Trophoblast cell (in vitro differentiated cells and primary cell): ENCODE results near the gene SLC44A2.

Source experiments
- DNase-seq, 2 donors: peaks; one replicate each; pipeline ENCODE4 v3.0.0-alpha.2; 2016
- H2AFZ ChIP-seq: 2 replicates; pipeline ENCODE4 v1.6.1; 2013; ENCODE audit warnings: low read length, moderate library complexity, mild to moderate bottlenecking; ENCODE audit not compliant: insufficient read depth, poor library complexity
- H2AK5ac ChIP-seq: 2 replicates; pipeline ENCODE4 v1.6.1; 2013; ENCODE audit warnings: mild to moderate bottlenecking, low read length
- H2BK120ac ChIP-seq: 2 replicates; pipeline ENCODE4 v1.6.1; 2013; ENCODE audit warnings: low read length, mild to moderate bottlenecking, moderate library complexity; ENCODE audit not compliant: insufficient read depth, poor library complexity
- H2BK12ac ChIP-seq: 2 replicates; pipeline ENCODE4 v1.6.1; 2013; ENCODE audit warnings: mild to moderate bottlenecking, low read length, moderate library complexity
- H2BK5ac ChIP-seq: 2 replicates; pipeline ENCODE4 v1.6.1; 2013; ENCODE audit warnings: low read length, low read depth, moderate library complexity, mild to moderate bottlenecking; ENCODE audit not compliant: poor library complexity
- H3K14ac ChIP-seq: 2 replicates; pipeline ENCODE4 v1.6.1; 2013; ENCODE audit warnings: mild to moderate bottlenecking, low read length
- H3K18ac ChIP-seq: 2 replicates; pipeline ENCODE4 v1.6.1; 2013; ENCODE audit warnings: mild to moderate bottlenecking, low read length
- H3K23ac ChIP-seq: 2 replicates; pipeline ENCODE4 v1.6.1; 2013; ENCODE audit warnings: low read length
- H3K27ac ChIP-seq: 2 replicates; pipeline ENCODE4 v1.5.1; 2013; ENCODE audit warnings: low read depth, mild to moderate bottlenecking, inconsistent platforms, low read length, moderate library complexity
- H3K27me3 ChIP-seq: 2 replicates; pipeline ENCODE4 v1.6.1; 2013; ENCODE audit warnings: inconsistent platforms, mild to moderate bottlenecking, low read length, moderate library complexity; ENCODE audit not compliant: insufficient read depth
- H3K36me3 ChIP-seq, 2 experiments: 1 replicate in 1 of 2; 2 replicates in 1 of 2; pipeline ENCODE4 v1.6.1; 2013; ENCODE audit warnings: low read length in 2 of 2, mild to moderate bottlenecking in 2 of 2, moderate library complexity in 1 of 2; ENCODE audit not compliant: insufficient read depth in 2 of 2, control insufficient read depth in 1 of 2
- H3K4ac ChIP-seq: 2 replicates; pipeline ENCODE4 v1.6.1; 2013; ENCODE audit warnings: low read depth, mild to moderate bottlenecking, low read length, moderate library complexity
- H3K4me1 ChIP-seq, 2 experiments: 1 replicate in 1 of 2; 2 replicates in 1 of 2; pipeline ENCODE4 v1.6.1; 2013; ENCODE audit warnings: low read length in 2 of 2, mild to moderate bottlenecking in 2 of 2, moderate library complexity in 1 of 2; ENCODE audit not compliant: insufficient read depth in 2 of 2, control insufficient read depth in 1 of 2
- H3K4me2 ChIP-seq: 2 replicates; pipeline ENCODE4 v1.6.1; 2013; ENCODE audit warnings: inconsistent platforms, mild to moderate bottlenecking, low read length, moderate library complexity
- H3K4me3 ChIP-seq: 2 replicates; pipeline ENCODE4 v1.5.1; 2013; ENCODE audit warnings: mild to moderate bottlenecking, low read depth, low read length, inconsistent platforms
- H3K79me1 ChIP-seq: one replicate; pipeline ENCODE4 v1.6.1; 2013; ENCODE audit warnings: low read length
- H3K79me2 ChIP-seq: 2 replicates; pipeline ENCODE4 v1.6.1; 2013; ENCODE audit warnings: low read length, mild to moderate bottlenecking; ENCODE audit not compliant: control insufficient read depth, insufficient read depth, poor library complexity
- H3K9ac ChIP-seq: 2 replicates; pipeline ENCODE4 v1.6.1; 2013; ENCODE audit warnings: mild to moderate bottlenecking, low read length
- H3K9me3 ChIP-seq: 2 replicates; pipeline ENCODE4 v1.6.1; 2013; ENCODE audit warnings: low read depth, mild to moderate bottlenecking, control low read depth, inconsistent platforms, low read length; ENCODE audit not compliant: insufficient read depth
- H4K12ac ChIP-seq: 2 replicates; pipeline ENCODE4 v1.6.1; 2013; ENCODE audit warnings: low read depth, mild to moderate bottlenecking, low read length, moderate library complexity
- H4K8ac ChIP-seq: 2 replicates; pipeline ENCODE4 v1.6.1; 2013; ENCODE audit warnings: low read depth, mild to moderate bottlenecking, low read length, moderate library complexity
- H4K91ac ChIP-seq: one replicate; pipeline ENCODE4 v1.6.1; 2013; ENCODE audit warnings: low read depth, mild to moderate bottlenecking, low read length, moderate library complexity
- WGBS: extraction: QIAGEN DNeasy Blood & Tissue Kit; methylation state at CpG from one replicate; pipeline ENCODE4 v1.1.7; 2013; ENCODE audit warnings: missing lambda C conversion rate; ENCODE audit not compliant: insufficient read length, insufficient coverage; ENCODE audit errors: extremely low coverage; 5-methylcytosine and 5-hydroxymethylcytosine counted together

The SLC44A2 gene

DNA sequence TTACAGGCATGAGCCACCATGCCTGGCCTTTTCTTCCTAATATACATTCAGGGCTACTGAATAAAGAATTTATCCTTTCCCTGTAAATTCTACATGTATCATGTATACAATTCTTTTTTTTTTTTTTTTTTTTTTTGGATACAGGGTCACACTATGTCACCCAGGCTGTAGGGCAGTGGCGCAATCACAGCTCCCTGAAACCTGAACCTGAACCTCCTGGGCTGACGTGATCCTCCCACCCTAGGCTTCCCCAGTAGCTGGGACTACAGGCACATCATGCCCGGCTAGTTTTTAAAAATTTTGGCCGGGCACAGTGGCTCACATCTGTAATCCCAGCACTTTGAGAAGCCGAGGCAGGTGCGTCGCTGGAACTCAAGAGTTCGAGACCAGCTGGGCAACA lies 6.5 kb upstream of the SLC44A2 start:
- WGBS: no CpG with 5 or more reads among the region's 8 CpGs
- H2BK12ac ChIP-seq: peak overlapping the region; percentile 45
- H4K12ac ChIP-seq: no peak overlapping the region
- H4K8ac ChIP-seq: no peak overlapping the region
- DNase-seq: no peak
- peak overlapping the region; percentile 43 for H2BK5ac ChIP-seq
- H3K9ac ChIP-seq: no peak overlapping the region
- peak overlapping the region; percentile 57 for H4K91ac ChIP-seq
- H3K4me2 ChIP-seq: no peak overlapping the region
- no peak overlapping the region for H2BK120ac ChIP-seq
- no peak overlapping the region for H3K23ac ChIP-seq
- H3K36me3 ChIP-seq: peaks cover 0 to 2% of the 10 kb centered on the region in 2 experiments
- peaks cover 21 to 24% of the 10 kb centered on the region in 2 experiments for H3K4me1 ChIP-seq
- H3K18ac ChIP-seq: peak overlapping the region; percentile 56
- H3K79me1 ChIP-seq: peaks cover 18% of the 10 kb centered on the region
- no peaks in the 10 kb centered on the region for H3K9me3 ChIP-seq
- no peaks in the 10 kb centered on the region for H3K27me3 ChIP-seq
- H2AFZ ChIP-seq: no peak overlapping the region
- no peak overlapping the region for H3K14ac ChIP-seq
- no peak overlapping the region for H3K4me3 ChIP-seq
- H3K27ac ChIP-seq: no peak overlapping the region
- no peak overlapping the region for H2AK5ac ChIP-seq
- peak overlapping the region; percentile 31 for H3K4ac ChIP-seq
- H3K79me2 ChIP-seq: no peaks in the 10 kb centered on the region

DNA sequence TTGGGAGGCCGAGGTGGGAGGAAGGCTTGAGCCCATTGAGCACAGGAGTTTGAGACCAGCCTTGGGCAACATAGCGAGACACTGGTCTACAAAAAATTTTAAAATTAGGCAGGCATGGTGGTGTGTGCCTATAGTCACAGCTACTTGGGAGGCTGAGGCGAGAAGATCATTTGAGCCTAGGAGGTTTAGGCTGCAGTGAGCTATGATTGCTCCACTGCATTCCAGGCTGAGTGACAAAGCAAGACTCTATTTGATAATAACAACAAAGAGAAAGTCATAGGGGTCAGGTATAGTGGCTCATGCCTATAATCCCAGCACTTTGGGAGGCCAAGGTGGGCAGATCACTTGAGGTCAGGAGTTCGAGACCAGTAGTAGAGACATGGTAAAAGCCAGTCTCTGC lies 4.6 kb upstream of the SLC44A2 start:
- no peak overlapping the region for H3K4ac ChIP-seq
- no peaks in the 10 kb centered on the region for H3K9me3 ChIP-seq
- H3K23ac ChIP-seq: no peak overlapping the region
- H3K9ac ChIP-seq: no peak overlapping the region
- no peak overlapping the region for H2BK5ac ChIP-seq
- peaks cover 0 to 2% of the 10 kb centered on the region in 2 experiments for H3K36me3 ChIP-seq
- no peak overlapping the region for H2AFZ ChIP-seq
- H3K4me2 ChIP-seq: no peak overlapping the region
- WGBS: no CpG with 5 or more reads among the region's 4 CpGs
- peaks cover 29% of the 10 kb centered on the region for H3K79me1 ChIP-seq
- no peak overlapping the region for H3K18ac ChIP-seq
- H4K8ac ChIP-seq: no peak overlapping the region
- peak overlapping the region; percentile 61 for H4K91ac ChIP-seq
- no peak overlapping the region for H2AK5ac ChIP-seq
- H3K79me2 ChIP-seq: peaks cover 4% of the 10 kb centered on the region
- peak; percentile 79 to 91 for DNase-seq
- H3K4me3 ChIP-seq: no peak overlapping the region
- H3K27ac ChIP-seq: no peak overlapping the region
- no peaks in the 10 kb centered on the region for H3K27me3 ChIP-seq
- H3K4me1 ChIP-seq: peaks cover 30 to 31% of the 10 kb centered on the region in 2 experiments
- H2BK12ac ChIP-seq: no peak overlapping the region
- H2BK120ac ChIP-seq: no peak overlapping the region
- H3K14ac ChIP-seq: no peak overlapping the region
- no peak overlapping the region for H4K12ac ChIP-seq

DNA sequence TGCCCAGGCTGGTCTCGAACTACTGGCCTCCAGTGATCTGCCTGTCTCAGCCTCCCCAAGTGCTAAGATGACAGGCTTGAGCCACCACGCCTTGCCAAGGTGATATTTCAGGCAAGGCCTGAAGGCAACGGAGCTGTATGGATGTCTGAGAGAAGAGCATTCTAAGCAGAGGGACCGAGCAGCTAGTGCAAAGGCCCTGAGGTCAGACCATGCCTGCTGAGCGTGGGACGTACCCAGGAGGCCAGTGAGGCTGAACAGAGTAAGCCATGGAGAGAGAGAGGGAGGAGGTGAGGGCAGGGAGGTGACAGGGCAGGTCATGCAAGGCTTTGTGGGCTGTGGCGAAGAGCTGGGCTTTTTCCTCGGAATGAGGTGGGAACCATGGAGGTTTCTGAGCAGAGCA lies 3.4 kb upstream of the SLC44A2 start:
- peaks cover 32 to 35% of the 10 kb centered on the region in 2 experiments for H3K4me1 ChIP-seq
- H2AFZ ChIP-seq: no peak overlapping the region
- peak overlapping the region; percentile 8 for H4K8ac ChIP-seq
- H3K14ac ChIP-seq: no peak overlapping the region
- H3K4ac ChIP-seq: no peak overlapping the region
- H2AK5ac ChIP-seq: peak overlapping the region; percentile 45
- no peak overlapping the region for H3K23ac ChIP-seq
- WGBS: no CpG with 5 or more reads among the region's 8 CpGs
- no peak overlapping the region for H3K4me2 ChIP-seq
- DNase-seq: no peak
- H3K79me1 ChIP-seq: peaks cover 33% of the 10 kb centered on the region
- H3K27me3 ChIP-seq: no peaks in the 10 kb centered on the region
- no peak overlapping the region for H3K18ac ChIP-seq
- no peak overlapping the region for H4K91ac ChIP-seq
- no peak overlapping the region for H3K9ac ChIP-seq
- no peak overlapping the region for H3K4me3 ChIP-seq
- H2BK5ac ChIP-seq: no peak overlapping the region
- H4K12ac ChIP-seq: no peak overlapping the region
- peak overlapping the region; percentile 23 for H2BK12ac ChIP-seq
- no peak overlapping the region for H3K27ac ChIP-seq
- H3K36me3 ChIP-seq: peaks cover 0 to 2% of the 10 kb centered on the region in 2 experiments
- peaks cover 7% of the 10 kb centered on the region for H3K79me2 ChIP-seq
- no peaks in the 10 kb centered on the region for H3K9me3 ChIP-seq
- no peak overlapping the region for H2BK120ac ChIP-seq

DNA sequence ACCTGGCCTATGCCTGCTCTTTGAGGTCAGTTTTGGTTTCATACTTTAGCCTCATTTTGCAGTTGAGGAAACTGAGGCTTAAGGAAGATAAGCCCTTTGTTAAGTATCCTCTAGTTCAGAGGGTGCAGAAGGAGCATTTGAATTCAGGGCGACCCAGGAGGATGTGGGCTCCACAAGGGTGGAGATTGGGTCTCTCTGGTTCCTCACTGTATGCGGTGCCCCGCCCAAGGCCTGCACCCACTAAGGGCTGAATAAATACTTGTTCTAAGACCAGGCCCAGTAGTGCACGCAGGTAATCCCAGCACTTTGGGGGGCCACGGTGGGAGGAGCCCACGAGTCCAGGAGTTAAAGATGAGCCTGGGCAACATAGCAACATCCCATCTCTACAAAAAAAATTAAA lies 768 bp upstream of the SLC44A2 start:
- Histone ChIP-seq H3K27me3 (no peaks in the 10 kb centered on the region), H3K27ac (peak overlapping the region; percentile 77), H2BK5ac (peak overlapping the region; percentile 79), H3K9ac (no peak overlapping the region), H3K4me1 (peaks cover 23 to 29% of the 10 kb centered on the region in 2 experiments), H2BK12ac (peak overlapping the region; percentile 29), H2AK5ac (peak overlapping the region; percentile 2), H3K79me1 (peaks cover 22% of the 10 kb centered on the region), H2AFZ (no peak overlapping the region), H3K14ac (peak overlapping the region; percentile 4), H3K23ac (no peak overlapping the region), H3K18ac (peak overlapping the region; percentile 0), H3K4ac (peak overlapping the region; percentile 3), H2BK120ac (peak overlapping the region; percentile 89), H3K9me3 (no peaks in the 10 kb centered on the region), H3K4me3 (no peak overlapping the region), H4K91ac (peak overlapping the region; percentile 88), H3K36me3 (peaks cover 14 to 18% of the 10 kb centered on the region in 2 experiments), H3K4me2 (peak overlapping the region; percentile 79), H4K12ac (no peak overlapping the region), H3K79me2 (peaks cover 7% of the 10 kb centered on the region), H4K8ac (peak overlapping the region; percentile 4)
- no peak for DNase-seq
- no CpG with 5 or more reads among the region's 6 CpGs for WGBS
